Fibroblast of lung (primary cell): ENCODE results near the gene SH3D21.

Experiments
- CTCF ChIP-seq, 2 donors: IDR thresholded peaks in 1 of 2; conservative IDR thresholded peaks in 1 of 2; 1 replicate in 1 of 2; 2 replicates in 1 of 2; pipeline ENCODE4 v1.5.1; 2011 to 2012; ENCODE audit warnings: low read length in 2 of 2, control low read depth in 1 of 2, inconsistent platforms in 1 of 2, low read depth in 1 of 2, mild to moderate bottlenecking in 1 of 2
- EZH2 ChIP-seq: IDR thresholded peaks from 2 replicates; pipeline ENCODE4 v1.5.1; 2012; ENCODE audit warnings: low read length, control low read depth, mild to moderate bottlenecking; ENCODE audit errors: missing control alignments

- TF ChIP-seq CTCF (conservative IDR thresholded peaks at IDR 0.05 in 1 of 2, IDR thresholded peaks at IDR 0.05 in 1 of 2; ENCODE audit: low read depth in 1 of 2, low read length in 2 of 2) = no peak
- TF ChIP-seq EZH2 = no peak
Observed at GRCh38 chr1:36324353-36324703, 18.2 kb downstream of the SH3D21 start.
